ENCODE data around the gene NDUFAF5.

NDUFAF5 gene

DNA sequence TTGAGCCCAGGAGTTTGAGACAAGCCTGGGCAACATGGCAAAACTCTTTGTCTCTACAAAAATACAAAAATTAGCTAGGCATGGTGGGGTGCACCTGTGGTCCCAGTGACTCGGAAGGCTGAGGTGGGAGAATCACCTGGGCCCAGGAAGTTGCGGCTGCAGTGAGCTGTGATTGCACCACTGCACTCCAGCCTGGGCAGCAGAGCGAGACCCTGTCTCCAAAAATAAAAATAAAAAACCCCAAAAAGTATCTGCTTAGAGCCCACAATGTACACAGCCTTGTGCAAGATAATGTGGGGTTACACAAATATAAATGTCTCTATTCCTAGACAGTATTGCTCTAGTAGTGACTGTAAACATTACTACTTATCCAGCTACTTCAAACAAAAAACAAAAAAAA is 6.0 kb upstream of the NDUFAF5 start:
- no peak for DNase-seq

GRCh38 chr20:13783528-13783927 is 1.3 kb upstream of the NDUFAF5 start:
- DNase-seq = no peak

- no peak for DNase-seq
These were observed 446 bp upstream of the NDUFAF5 start for GRCh38 chr20:13784271-13784892.

DNA sequence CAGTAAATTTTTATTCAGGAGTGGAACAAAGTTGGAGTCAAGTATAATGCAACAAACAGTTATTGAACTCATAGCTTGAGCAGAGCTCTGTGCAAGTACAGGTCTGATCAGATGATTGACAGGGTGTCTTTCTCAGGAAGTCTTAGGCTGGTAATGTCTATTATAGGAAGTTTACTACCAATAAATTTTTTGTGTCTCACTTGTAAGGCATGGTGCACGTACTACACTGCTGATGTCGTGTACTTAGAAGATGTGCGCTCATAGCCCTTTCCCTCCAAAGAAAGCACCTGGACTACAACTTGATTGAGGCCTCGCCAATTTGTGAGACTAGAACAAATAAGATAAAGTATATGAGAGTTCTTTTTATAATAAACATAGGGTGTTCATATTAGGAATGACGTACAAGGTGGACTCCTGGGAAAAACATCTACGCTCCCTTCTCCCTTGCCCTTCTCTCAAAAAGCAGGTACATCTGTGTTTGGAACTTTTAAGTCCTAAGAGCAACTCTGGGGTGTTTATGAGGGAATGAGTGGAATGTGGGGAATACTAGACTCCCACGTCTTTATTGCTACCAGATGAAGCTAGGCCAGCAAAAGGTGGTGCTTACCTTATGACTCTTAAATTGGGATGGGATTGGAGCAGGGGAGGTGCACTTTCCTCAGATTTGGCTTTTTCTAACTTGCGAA is 1.5 kb downstream of the NDUFAF5 start:
- DNase-seq = no peak

DNA sequence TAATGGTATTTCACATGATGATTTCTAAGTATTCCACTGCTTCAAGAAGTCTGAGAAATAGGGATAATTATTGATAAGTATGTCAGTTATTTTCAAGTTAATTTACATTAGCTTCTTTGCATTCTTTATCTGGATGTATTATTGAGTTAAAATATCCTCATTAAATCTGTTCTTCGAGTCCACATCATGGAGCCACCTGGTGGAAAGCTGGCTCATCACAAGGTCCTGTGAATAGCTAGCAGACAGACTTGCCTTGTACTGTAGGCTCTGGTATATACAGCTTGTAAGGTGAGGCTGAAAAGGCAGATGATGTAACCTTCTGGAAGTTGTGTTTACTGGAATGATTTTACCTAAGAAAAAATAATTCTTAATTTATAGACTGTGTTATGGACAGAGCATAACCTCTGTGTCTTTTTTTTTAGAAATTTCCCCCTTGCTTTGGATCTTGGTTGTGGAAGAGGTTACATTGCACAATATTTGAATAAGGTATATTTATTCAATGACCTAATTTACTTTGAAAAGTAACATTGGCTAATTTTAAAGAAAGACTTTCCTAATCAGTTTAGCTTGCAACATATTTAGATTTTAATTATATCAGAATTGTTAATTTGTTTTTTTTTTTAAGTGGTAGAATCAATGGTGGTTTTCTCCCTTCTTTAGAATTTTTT is 3.5 kb downstream of the NDUFAF5 start:
- DNase-seq = peak; percentile 31

GRCh38 chr20:13790708-13791107 is 5.9 kb downstream of the NDUFAF5 start:
- DNase-seq = no peak

- no peak for DNase-seq
These were observed 7.0 kb downstream of the NDUFAF5 start for GRCh38 chr20:13791540-13792459.

GRCh38 chr20:13793001-13793400 is 8.2 kb downstream of the NDUFAF5 start:
- DNase-seq = no peak

- DNase-seq = no peak
These were observed 9.8 kb downstream of the NDUFAF5 start for GRCh38 chr20:13794667-13795066.

- DNase-seq = no peak
These were observed 14.2 kb downstream of the NDUFAF5 start for GRCh38 chr20:13799040-13799439.

DNA sequence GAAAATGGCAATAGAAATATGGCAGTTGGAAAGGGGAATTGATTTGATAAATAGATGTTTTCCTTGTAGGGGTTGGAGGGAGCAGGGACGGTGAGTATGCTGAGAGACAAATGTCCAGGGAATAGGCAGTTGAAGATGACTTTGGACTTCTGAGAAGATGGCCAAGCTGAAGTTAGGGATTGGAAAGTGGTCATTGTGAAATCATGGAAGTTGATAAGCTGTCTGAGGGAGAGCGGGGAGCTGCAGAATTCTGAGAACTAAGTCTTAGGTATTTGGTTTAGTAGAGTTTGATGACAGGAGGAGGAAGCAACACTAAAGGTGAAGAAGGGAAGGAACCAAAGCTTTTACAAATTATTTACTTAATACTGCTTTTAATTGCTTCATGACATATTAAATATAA is 15.1 kb downstream of the NDUFAF5 start:
- DNase-seq = no peak

DNA sequence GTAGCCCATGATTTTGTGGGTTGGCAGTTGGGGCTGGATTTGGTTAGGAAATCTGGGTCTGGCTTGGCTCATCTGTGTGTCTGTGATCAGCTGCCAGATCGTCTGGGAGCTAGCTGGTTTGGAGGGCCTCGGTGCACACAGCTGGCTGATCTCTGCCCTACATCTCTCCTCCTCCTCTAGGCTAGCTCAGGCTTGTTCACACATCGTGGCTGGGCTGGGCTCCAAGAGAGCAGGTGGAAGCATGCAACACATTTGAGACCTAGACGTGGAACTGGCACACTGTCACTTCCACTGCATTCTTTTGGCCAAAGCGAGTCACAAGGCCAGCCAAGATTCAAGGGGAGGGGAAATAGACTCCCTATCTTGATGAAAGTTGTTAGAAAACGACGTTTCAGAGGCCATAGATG is 15.9 kb downstream of the NDUFAF5 start:
- DNase-seq = no peak

DNA sequence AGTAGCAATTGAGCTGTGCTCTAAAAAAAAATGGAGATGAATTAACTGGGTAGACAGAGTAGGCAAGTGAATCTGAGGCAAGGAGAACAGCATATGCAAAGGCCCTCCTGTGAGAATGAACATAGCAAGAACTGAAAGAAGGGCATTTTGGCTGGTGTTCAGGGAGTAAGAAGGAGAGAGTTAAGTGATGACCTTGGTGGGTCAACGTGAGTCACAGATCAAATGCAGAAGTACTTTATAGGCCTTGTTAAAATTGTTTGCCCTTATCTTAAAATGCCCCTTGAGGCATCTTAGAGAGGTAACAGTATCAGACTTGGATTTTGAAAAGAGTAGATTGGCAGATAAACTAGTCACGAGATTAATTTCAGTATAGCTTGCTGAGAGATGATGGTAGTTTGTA is 24.5 kb downstream of the NDUFAF5 start:
- DNase-seq = no peak

GRCh38 chr20:13809855-13810254 is 25.0 kb downstream of the NDUFAF5 start:
- no peak for DNase-seq

- no peak for DNase-seq
These were observed 25.6 kb downstream of the NDUFAF5 start for GRCh38 chr20:13810446-13810845.

DNA sequence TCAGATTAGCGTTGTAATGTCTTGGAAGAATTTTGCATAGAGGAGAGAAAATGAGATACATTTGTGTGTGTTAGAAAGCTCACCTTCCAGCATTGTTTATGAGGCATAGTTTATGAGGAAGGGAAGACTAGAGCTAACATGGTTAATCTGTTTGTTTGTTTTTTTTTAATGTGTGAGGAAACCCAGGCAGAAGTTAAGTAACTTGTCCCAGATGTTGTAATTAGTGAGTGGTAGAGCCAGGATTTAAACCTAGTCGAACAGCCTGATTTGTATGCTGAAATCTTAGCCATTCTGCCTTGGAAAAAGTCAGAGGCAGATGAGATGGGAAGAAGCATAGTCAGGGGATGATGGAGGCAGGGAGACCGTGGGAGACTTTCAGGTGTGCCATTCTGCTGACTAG is 29.1 kb downstream of the NDUFAF5 start:
- DNase-seq = no peak

DNA sequence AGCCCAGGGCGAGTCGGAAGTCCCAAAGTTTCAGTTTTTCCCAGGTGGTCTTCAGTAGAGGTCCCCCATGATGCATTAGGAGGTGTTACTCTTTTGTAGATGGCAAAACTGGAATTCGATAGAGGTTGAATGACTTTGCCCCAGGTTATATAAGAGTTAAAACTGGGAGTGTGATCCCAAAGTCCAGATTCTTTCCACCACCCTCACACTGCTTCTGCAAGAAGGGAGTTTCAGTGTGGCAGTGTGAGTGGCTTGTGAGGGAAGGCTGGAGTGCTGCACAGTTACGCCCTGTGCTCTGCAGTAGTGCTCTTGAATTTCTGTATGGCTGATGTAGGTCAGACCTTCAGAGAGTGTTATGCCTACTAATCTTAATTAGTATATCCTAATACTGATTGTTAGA is 29.8 kb downstream of the NDUFAF5 start:
- DNase-seq = no peak

GRCh38 chr20:13816757-13817156 is 31.9 kb downstream of the NDUFAF5 start:
- no peak for DNase-seq

- no peak for DNase-seq
These were observed 32.5 kb downstream of the NDUFAF5 start for GRCh38 chr20:13817342-13817741.

- DNase-seq = no peak
These were observed 35.2 kb downstream of the NDUFAF5 start for GRCh38 chr20:13819885-13820645.

- DNase-seq = no peak
These were observed 37.0 kb downstream of the NDUFAF5 start for GRCh38 chr20:13821876-13822275.

GRCh38 chr20:13822459-13822858 is 37.6 kb downstream of the NDUFAF5 start:
- no peak for DNase-seq

DNA sequence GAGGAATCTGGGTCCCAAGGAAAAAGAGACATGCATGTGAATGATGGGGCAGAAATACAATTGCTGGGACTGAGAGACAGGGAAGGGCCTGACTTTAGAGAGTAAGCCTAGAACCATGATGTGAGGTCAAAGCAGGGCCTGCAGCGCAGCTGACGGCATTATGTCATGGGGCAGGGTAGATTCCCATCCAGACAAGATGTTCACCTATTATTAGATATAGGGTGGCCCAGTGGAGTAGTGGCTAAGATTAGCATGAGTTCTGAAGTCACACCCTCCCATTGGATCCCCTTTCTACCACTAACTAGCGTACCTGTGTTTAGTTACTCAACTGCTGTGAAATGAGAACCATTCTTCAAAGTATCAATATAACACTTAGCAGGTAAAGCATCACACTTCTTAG is 39.6 kb downstream of the NDUFAF5 start:
- DNase-seq = no peak
